Peyer's patch (tissue), 4 donors: Measurements from ENCODE around the gene PARD3B.

ENCODE experiments used
- CTCF ChIP-seq, 6 experiments: fragments of 450-650 bp in 4 of 6; fragments of 200-600 bp in 2 of 6; sonication (generic) in 1 of 6; IDR thresholded peaks; one replicate each; pipeline ENCODE4 v1.5.1; 2017 to 2019; ENCODE audit warnings: antibody characterized with exemption in 6 of 6, mild to moderate bottlenecking in 3 of 6, moderate library complexity in 1 of 6
- POLR2A ChIP-seq, 2 donors: fragments of 450-650 bp; IDR thresholded peaks; one replicate each; pipeline ENCODE4 v1.5.1; 2017; ENCODE audit warnings: antibody characterized with exemption in 2 of 2, mild to moderate bottlenecking in 2 of 2, moderate library complexity in 2 of 2

DNA sequence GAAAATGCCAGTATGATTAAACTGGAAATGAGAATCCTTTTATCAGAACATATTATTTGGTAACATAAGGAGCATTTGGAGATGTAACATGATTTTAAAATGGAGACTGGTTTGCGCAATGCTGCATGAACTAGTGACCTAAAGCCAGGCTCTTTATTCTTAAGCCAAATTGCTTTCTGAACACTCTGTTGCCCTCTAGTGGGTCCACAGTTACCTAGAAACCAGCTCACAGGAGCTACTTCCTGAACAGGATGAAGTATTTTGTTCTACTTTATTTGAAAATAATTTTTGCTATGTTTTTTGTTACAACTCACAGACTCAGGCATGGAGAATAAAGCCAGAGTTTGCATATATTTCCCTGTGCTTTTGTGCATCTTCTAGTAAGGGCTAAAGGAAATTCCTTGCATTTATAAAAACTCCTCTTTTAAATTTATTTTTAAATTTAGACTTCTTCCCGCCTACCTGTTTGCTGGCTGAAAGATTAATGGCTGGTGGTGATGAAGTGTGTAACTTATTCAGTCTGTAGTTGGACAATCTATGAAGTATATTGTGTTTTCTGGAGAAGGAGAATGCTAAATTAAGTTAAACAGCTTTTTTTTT, 146.7 kb downstream of the PARD3B start:
- TF ChIP-seq CTCF (IDR thresholded peaks at IDR 0.05) (peak in 4 of 6 experiments; percentile 42 to 90 (median 84)), POLR2A (IDR thresholded peaks at IDR 0.05) (no peak)
